Stimulated activated CD8-positive, alpha-beta memory T cell treated with anti-CD3 and anti-CD28 coated beads, Interleukin-15, amount 100 ng/mL, for 4 hours (primary cell): ENCODE measurements around the gene XG.

Experiments
- DNase-seq, 2 donors: peaks; one replicate each; pipeline ENCODE4 v3.0.0-alpha.2; 2020; ENCODE audit warnings: low read depth in 2 of 2

Gene XG

DNA sequence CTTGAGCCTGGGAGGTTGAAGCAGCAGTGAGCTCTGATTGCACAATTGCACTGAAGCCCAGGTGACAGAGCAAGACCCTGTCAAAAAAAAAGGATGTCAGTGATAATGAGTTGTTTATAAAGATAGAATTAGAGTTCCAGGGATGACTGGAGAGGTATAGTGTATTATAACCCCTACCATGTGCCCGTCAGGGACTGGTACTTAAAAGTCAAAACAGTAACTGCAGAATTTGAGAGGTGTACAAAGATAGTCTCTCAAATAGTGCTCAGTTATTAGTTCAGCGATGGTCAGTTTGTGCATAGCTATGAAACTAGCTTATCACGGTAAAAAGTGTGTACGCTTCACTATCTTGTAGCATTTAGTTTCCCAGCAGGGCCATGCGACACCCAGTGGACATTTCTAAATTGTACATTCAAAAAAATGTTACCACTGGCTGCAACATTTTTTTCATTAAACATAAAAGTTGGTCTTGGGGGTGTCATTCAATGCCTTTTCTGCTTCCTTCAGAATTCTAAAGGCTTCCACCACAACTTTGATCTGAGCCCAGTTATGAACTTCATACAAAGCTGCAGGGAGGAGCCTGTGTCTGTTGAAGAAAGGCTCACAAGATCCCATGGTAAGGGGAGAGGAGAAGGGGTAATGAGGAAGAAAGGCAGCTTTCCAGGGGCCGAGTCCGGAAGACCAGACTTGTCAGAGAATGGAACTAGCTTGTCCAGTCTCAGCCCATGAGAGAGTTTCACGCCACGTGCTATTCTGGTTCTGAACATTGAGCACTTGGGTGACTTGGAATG is 67.7 kb downstream of the XG start:
- no peak for DNase-seq

DNA sequence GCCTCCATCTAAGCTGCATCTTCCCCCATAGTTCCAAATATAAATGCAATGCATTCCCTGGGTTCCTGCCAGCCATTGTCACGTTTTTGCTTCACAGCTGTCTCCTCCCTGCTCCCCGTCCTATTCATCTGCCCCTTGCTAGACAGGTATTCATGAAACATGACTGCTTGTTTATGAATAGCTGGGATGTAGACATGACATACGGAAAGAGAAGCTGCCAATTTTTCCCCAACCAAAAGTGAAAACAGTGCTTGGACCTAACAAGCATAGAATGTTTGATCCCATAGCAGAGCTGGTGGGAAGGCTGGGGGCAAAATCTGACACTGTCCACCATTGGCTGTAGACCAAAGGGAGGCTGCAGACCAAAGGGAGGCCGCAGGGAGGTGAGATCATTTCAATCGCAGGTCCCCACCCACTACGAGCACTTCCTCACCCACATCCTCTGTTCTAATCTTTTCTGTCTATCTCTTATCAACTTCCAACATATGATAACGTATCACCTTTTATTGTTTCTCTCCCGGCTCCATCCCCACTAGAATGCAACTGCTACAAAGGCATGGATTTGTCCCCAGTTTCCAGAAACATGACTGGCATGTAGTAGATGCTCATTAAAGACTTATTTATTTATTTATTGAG is 68.4 kb downstream of the XG start:
- no peak for DNase-seq

DNA sequence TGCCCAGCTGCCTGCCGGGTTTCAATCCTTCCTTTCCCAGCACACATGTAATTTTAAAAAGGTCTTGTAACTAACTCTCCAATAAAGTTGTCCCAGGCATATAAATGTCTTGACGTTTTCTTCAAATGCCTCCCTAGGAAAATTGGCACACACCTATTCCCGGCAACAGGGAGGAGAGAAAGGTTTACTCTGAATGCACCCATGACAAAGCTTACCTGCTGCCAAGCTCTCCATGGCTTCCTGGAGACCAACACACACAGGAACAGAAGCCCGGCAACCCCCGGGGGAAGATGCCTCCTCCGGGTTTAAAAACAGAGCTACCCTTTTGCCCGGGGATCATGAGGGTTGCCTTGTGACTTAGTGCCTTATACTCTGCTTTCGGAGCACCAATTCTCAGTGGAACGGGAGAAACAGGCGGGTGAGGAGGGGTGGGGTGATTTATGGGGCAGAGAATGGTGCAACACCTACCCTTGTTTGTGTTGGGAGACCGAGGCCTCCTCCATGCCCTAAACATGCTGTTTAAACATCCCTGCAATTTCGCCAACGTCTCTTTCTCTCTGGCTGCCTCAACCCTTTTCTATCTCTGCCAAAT is 72.1 kb downstream of the XG start:
- no peak for DNase-seq

DNA sequence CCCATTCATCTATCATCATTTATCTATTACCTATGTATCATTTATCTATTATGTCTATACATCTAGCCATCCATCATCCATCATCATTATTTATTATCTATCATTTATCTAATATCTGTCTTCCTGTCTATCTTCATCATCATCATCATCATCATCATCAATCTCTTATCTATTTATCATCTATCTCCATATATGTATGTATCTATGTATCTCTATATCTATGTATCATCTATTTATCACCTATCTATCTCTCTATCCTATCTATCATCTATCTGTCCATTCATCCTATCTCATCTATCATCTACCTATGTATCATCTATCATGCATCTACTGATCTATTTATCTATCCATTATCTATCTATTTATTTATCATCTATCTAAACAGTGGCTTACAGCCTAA is 73.0 kb downstream of the XG start:
- no peak for DNase-seq

DNA sequence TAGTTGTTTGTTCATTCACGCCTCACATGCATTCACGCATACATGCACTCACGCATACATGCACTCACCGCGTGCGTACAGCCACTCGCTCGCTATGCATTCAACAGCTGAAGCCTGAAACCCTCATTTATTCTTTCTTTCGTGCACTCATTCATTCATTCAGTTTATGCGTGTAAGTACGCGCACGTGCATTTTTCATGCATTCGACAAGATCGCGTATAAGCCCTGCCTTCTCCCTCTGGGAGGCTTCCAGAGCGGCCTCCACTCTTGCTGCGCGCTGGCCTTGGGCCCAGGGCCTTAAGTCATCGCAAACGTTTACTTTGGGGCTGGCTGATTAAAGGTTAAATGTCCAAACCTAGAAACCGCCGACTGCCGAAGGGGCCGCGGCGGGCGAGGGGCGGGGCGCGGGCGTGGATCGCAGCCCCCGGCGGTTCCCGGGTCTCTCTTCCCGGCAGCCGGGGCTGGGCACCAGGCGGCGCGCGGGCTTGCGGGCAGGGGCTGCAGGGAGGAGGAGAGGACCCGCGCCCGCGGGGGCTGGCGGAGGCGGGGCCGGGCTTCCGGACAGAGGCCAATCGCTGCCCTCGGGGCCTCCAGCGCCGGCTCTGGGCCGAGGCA is 76.6 kb downstream of the XG start, which contains the start of gene GYG2:
Gene GYG2 (plus strand): TSS at position 587 of the 615 bp plus-strand sequence. CDS start 1,259 bp downstream, outside the sequence.
- DNase-seq = no peak

DNA sequence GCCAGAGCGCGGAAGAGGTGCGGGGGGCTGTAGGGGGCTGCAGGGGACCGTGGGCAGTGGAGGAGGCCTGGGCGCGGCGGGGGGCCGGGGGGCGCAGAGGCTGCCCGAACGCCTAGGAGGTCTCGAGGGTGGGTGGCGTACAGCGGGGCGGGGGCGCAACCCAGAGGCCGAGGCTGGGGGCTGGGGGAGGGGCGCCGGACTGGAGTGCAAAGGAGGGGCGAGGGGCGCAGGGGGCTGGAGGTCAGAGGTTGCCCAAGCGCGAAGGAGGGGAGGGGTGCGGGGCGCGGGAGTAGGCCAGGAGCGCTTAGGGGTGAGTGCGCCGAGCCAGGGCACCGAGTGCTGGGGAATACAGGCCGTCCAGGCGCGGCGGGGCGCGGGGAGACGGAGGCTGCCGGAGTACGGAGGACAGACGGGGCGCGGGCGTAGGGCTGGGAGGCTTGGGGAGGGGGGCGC is 77.1 kb downstream of the XG start:
- no peak for DNase-seq

DNA sequence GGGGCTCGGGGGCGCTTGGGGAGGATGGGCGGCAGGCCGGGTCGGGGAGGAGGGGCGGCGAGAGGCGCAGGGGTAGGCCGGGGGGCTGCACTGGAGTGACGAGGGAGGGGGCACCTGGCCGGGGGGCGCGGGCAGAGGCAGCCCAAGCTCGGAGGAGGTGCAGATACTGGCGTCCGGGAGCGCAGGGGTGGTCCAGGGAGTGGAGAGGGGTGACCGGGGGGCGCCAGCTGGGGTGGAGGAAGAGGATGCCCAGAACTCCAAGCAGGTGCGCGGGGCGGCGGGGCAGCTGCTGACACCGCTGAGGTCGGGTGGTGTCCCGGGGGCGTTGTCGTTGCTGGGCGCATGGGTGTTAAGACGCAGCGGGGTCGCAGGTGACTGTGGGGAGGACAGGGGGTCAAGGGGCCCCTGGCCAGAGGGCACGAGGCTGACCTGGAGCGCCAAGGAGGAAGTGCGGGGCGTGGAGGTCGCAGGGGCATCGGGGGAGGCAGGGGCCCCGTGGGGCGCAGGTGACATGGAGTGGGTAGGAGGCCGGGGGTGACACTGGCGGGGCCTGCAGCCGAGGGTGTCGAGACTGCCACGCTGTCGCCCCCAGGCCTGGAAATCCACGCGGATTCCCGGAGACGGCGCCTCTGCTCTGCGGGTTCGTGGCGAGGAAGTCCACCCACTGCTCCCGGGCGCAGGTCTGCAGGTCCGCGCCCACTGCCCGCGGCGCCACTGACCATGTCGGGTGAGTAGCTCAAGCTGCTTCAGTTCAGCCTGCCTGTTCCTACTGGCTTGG is 77.8 kb downstream of the XG start:
- DNase-seq = no peak

DNA sequence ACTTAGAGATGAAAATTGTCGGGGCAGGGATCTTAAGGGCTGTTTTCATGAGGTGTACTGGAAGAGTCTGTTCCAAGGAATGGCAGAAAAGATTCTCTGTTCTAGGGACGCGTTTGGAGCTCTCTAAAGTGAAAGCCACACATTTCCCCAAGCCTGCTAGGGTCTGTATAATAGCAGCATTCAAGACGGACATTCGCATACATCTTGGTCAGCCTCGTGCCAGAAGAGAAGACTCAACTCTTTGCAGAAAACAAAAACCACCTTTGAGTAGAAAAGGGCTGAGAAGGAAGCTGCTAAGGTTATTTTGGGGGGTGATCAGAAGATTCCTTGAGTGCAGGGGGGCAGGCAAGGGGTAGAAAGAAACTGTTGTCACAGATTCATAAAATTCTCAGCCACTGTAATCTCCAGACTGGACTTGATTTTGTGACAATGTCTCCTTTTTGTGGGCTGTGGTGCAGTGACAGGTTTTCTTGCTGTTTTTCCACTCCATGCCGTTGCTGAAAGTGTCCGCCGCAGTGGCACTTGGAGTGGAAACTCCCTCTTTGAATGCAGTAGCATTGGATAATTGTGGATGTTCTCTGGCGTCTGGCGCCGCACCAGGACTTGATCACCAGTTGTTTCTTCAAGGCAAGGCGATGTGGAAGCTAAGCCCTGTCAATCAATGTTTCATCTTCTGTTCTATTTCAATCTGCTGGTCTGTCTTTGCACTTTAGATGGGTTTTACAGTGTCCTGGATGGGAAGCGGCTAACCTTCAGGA is 79.8 kb downstream of the XG start:
- DNase-seq = no peak

DNA sequence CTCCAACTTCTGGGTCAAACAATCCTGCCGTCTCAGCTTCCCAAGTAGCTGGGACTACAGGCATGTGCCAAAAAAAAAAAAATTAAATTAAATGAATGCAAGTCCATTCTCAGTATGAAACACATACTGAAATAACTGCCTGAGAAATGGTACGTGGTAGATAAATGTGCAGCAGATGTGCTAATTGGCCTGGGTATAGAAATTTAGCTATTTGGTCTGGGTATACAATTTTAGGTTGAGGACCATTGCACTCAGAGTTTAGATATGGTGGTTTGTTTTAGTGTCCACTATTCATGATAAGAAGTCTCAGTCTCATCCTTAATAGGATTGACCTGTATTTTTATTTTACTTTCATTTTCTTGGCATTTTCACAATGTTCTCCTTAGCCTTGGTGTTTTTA is 86.1 kb downstream of the XG start:
- DNase-seq = no peak

DNA sequence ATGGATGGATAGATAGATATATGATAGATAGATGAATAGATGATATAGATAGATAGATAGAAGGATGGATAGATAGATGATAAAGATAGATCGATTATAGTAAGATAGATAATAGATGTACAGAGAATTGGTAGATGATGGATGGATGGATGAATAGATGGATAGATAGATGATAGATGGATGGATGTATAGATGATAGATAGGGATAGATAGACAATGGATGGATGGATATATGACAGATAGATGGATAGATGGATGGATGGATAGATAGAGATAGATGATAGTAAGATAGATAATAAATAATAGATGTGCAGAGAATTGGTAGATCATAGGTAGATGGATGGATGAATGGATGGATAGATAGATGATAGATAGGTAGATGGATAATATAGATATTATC is 89.1 kb downstream of the XG start:
- no peak for DNase-seq

DNA sequence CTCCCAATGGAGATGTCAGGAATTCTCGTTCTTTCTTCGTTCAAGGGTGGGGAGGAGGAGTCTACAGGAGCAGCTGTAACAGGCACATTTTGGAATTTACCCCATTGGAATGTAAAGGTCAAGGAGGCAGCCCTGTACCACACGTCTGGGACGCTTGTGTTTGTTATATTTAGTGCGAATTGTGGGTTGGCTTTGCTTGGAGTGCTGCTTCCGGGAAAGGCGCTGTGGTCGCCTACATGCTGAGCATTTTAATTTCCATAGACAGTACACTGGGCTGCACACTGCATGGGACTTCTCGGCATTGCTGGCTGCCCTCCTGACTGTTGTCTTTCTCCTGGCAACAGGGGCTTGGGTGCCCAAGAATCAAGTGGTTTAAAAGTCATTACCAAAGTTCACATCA is 89.7 kb downstream of the XG start:
- DNase-seq = no peak

DNA sequence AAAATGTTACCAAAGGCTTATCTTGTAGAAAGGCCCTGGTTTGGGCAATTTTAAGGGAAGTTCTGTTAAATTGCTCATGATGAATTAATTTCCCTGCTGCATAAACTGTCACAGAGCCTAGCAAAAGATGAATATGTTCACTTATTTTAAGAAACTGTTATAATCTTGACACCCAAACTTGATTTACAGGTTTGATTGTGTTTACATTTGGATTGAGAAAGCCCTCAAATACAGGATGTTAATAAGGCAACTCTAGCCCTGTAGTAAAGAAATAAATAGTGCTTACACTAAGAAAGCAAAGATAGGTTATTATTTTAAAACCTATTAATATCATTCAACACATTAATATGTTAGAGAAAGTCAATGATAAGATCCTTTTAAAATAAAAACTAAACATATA is 95.2 kb downstream of the XG start:
- no peak for DNase-seq

DNA sequence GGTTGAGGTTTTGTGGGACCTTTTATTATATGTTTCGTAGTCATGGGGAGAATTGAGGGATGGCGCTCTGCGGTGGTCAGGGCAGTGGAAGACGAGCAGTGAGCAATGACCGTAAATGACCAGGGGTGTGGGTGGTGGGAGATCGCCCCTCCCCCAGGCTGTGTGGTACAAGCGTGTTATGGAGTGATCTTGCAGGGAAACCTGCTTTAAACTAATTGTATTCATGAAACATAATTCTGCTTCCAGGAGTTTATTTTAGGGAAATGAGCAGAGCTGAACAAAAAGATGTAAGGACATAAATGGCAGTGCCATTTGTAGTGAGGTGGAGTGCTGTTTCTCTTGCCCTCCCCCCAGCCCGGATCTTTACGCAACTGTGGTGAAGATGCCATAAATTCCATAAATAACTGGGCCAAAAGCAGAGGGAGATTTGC is 97.0 kb downstream of the XG start:
- DNase-seq = no peak

DNA sequence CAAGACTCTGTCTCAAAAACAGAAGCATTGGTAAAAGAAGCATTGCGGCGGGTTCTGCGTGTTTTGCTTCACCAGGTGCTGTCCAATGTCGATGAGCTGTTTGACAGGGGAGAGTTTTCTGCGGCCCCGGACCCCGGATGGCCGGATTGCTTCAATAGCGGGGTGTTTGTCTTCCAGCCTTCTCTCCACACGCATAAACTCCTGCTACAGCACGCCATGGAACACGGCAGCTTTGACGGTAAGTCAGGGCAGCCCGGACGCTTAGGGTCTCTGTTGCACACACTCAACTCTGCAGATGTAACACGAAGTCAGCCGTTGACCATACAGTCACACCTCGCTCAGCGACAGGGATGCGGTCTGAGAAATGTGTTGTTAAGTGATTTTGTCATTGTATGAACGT is 103.1 kb downstream of the XG start:
- no peak for DNase-seq

DNA sequence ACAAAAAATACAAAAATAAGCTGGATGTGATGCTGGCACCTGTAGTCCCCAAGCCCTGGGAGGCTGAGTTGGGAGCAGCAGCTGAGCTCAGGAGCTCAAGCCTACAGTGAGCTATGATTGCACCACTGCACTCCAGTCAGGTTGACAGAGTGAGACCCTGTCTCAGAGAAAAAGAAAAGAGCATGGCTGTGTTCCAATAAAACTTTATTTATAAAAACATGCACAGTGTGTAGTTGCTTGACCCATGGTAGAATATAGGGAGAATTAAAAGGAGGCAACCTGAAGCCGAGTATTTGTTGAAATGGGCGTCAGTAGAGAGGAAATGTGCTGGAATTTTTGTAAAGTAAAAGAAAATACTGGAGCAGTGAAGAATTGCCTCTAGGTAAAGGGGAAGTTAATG is 103.9 kb downstream of the XG start:
- no peak for DNase-seq

DNA sequence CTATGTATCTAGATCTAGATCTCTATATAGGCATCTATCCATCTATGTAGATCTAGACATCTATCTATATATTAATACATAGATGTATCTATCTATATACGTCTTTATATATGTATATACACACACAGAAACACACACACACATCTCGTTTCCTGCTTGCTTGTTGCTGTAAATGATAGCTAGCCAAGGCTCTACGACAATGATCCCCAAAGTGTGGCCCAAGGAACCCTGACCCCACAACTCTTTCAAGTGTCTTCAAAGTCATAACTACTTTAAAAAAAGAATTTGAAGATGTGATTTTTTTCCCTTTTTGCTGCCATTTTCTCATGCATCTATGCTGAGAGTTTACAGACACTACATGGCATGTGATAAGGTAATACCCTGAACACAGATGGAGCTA is 105.7 kb downstream of the XG start:
- DNase-seq = no peak

DNA sequence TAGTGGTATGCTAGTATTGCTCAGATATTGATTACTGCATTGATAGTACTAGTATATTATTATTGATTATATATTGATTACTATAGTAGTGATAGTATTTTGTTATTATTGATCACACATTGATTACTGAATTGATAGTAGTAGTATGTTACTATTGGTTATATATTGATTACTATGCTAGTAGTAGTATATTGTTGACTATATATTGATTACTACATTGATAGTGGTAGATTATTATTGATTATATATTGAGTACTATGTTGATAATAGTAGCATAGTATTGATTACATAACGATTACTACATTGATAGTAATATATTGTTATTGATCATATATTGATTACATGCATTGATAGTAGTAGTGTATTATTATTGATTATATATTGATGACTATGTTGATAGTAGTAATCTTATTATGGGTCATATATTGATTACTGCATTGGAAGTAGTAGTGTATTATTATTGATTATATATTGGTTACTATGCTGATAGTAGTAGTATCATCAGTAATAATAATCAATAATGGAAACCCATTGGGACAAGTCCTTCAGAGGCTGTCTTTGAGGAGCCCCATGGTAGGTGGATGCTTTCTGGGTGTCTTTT is 107.5 kb downstream of the XG start:
- no peak for DNase-seq

DNA sequence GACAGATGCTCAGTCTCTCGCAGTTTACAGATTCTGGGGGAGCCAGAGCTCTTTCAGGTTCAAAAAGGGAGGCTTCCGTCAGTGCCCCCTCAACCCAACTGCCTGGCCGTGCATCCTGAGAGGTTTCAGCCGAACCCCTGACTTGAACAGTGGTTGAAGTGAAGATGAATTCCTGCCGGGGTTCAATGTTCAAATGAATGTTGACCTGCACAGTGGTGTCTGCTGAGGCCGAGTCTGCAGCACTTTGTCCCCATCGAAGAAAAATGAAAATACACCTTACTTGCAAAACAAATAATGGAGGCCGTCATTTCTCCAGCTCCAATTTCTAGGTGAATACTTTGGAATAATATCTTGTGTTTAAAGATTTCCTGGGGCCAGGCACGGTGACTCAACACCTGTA is 110.6 kb downstream of the XG start:
- DNase-seq = no peak

DNA sequence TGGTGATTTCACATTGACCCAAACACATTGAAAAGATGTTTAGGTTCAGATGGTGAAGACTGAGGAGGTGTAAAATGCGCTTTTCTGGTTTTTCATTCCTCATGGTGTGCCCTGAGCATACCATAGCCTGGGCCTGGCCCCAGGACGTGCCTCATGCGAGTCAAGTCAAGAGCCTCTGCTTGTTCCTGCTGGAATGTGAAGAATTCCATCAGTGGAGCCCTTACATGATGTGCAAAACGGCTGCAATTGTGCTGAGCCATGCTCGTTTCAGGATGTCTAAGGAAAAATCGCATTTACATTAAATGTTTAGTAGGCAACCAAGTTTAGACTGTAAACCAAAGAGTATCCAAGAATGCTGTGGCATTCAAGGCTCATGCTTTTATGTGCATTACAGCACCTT is 111.8 kb downstream of the XG start:
- DNase-seq = no peak
